Testis (tissue), 3 donors: ENCODE data around the gene ADGRA1. TPM values are rescaled to one million over a fixed set of nuclear protein-coding genes. Genes with fewer than 3 reads are reported as not detected.

Source experiments
- DNase-seq: peaks from one replicate; pipeline ENCODE4 v3.0.0-alpha.2; 2019
- H3K27ac ChIP-seq, 2 donors: fragments of 200-600 bp; sonication (generic); one replicate each; pipeline ENCODE4 v1.5.1; 2019
- H3K27me3 ChIP-seq: fragments of 200-600 bp; sonication (generic); one replicate; pipeline ENCODE4 v1.5.1; 2019
- H3K36me3 ChIP-seq: fragments of 200-600 bp; sonication (generic); one replicate; pipeline ENCODE4 v1.5.1; 2017; ENCODE audit warnings: low read depth; ENCODE audit errors: missing control alignments
- H3K4me1 ChIP-seq: fragments of 200-600 bp; sonication (generic); one replicate; pipeline ENCODE4 v1.5.1; 2019
- H3K4me3 ChIP-seq, 2 donors: fragments of 200-600 bp; sonication (generic); one replicate each; pipeline ENCODE4 v1.5.1; 2017 to 2019
- H3K9me3 ChIP-seq: fragments of 200-600 bp; sonication (generic); one replicate; pipeline ENCODE4 v1.5.1; 2017
- CTCF ChIP-seq, 3 experiments: fragments of 450-650 bp in 2 of 3; fragments of 200-600 bp in 1 of 3; sonication (generic) in 1 of 3; IDR thresholded peaks; one replicate each; pipeline ENCODE4 v1.5.1; 2016 to 2019; ENCODE audit warnings: antibody characterized with exemption in 3 of 3, mild to moderate bottlenecking in 2 of 3, moderate library complexity in 1 of 3
- POLR2A ChIP-seq: fragments of 450-650 bp; IDR thresholded peaks from one replicate; pipeline ENCODE4 v1.6.1; 2017; ENCODE audit warnings: antibody characterized with exemption, mild to moderate bottlenecking, moderate library complexity
- WGBS, 2 donors: methylation state at CpG; one replicate each; pipeline ENCODE4 v1.1.5; 2018; 5-methylcytosine and 5-hydroxymethylcytosine counted together
- intact Hi-C: fragments of 100-400 bp; cut with DNase I; formaldehyde crosslinking; loops from one replicate; pipeline ENCODE4 v1.15.1; 2023; ENCODE audit warnings: low total_unique reads
- polyA plus RNA-seq: library from polyadenylated mRNA; stranded (reverse); fragments of 350-450 nt; fragmentation: Illumina TruSeq; extraction: RNeasy Lipid Tissue Mini Kit (QIAGEN cat#74804); gene quantifications from one replicate; pipeline ENCODE4 v1.2.3, GENCODE V29; 2014; ENCODE audit warnings: low read depth, low replicate concordance; ENCODE audit not compliant: insufficient read depth
- total RNA-seq, 2 donors: library from RNA; depleted of rRNA; stranded (reverse); fragments of >200 nt; gene quantifications; one replicate each; pipeline ENCODE4 v1.2.3, GENCODE V29; 2016

ADGRA1 gene
- total and polyA plus RNA-seq, 3 donors from 2014 or later = 0.95 to 1.4 (median 1.1) TPM

- no peaks in the 10 kb centered on the region for H3K4me1 ChIP-seq
- no peak overlapping the region for H3K4me3 ChIP-seq
- TF ChIP-seq CTCF (IDR thresholded peaks at IDR 0.05) (no peak), POLR2A (no peak)
- no peaks in the 10 kb centered on the region for H3K27me3 ChIP-seq
- H3K36me3 ChIP-seq = no peaks in the 10 kb centered on the region
- no peak for DNase-seq
- H3K27ac ChIP-seq = no peak overlapping the region
- no peaks in the 10 kb centered on the region for H3K9me3 ChIP-seq
- WGBS, 2 donors = 50 to 57% methylated on average over 2 of the region's 2 CpGs
- intact Hi-C loops = no loop called here
Measured at GRCh38 chr10:133055470-133055869, 32.3 kb upstream of the ADGRA1 start.

GRCh38 chr10:133056001-133056400 lies 31.7 kb upstream of the ADGRA1 start:
- Histone ChIP-seq H3K4me1 (no peaks in the 10 kb centered on the region), H3K9me3 (no peaks in the 10 kb centered on the region), H3K27me3 (no peaks in the 10 kb centered on the region), H3K4me3 (no peak overlapping the region), H3K27ac (no peak overlapping the region), H3K36me3 (no peaks in the 10 kb centered on the region)
- intact Hi-C loops = no loop called here
- no peak for TF ChIP-seq POLR2A
- no peak for DNase-seq
- WGBS, 2 donors = 91 to 92% methylated on average over 8 to 13 of the region's 13 CpGs

GRCh38 chr10:133056651-133057178 lies 31.0 kb upstream of the ADGRA1 start:
- no peak overlapping the region for H3K27ac ChIP-seq
- TF ChIP-seq POLR2A = no peak
- TF ChIP-seq CTCF (IDR thresholded peaks at IDR 0.05) = no peak
- WGBS, 2 donors = 56 to 72% methylated on average over 8 to 19 of the region's 19 CpGs
- H3K36me3 ChIP-seq = no peaks in the 10 kb centered on the region
- H3K4me3 ChIP-seq = no peak overlapping the region
- no peaks in the 10 kb centered on the region for H3K27me3 ChIP-seq
- DNase-seq = no peak
- intact Hi-C loops = no loop called here
- H3K9me3 ChIP-seq = no peaks in the 10 kb centered on the region
- H3K4me1 ChIP-seq = no peaks in the 10 kb centered on the region

- no peak for TF ChIP-seq CTCF (IDR thresholded peaks at IDR 0.05)
- no peak for TF ChIP-seq POLR2A
- no peak overlapping the region for H3K27ac ChIP-seq
- H3K9me3 ChIP-seq = no peaks in the 10 kb centered on the region
- no peak for DNase-seq
- H3K27me3 ChIP-seq = no peaks in the 10 kb centered on the region
- H3K36me3 ChIP-seq = no peaks in the 10 kb centered on the region
- H3K4me1 ChIP-seq = no peaks in the 10 kb centered on the region
- WGBS, 2 donors = 48 to 65% methylated on average over 12 to 13 of the region's 13 CpGs
- H3K4me3 ChIP-seq = no peak overlapping the region
- intact Hi-C loops = no loop called here
Measured at GRCh38 chr10:133058331-133059092, 29.2 kb upstream of the ADGRA1 start.

- Histone ChIP-seq H3K9me3 (no peaks in the 10 kb centered on the region), H3K27ac (no peak overlapping the region), H3K4me3 (no peak overlapping the region), H3K27me3 (no peaks in the 10 kb centered on the region), H3K36me3 (no peaks in the 10 kb centered on the region), H3K4me1 (no peaks in the 10 kb centered on the region)
- no peak for DNase-seq
- intact Hi-C loops = no loop called here
- 85 to 91% methylated on average over 7 of the region's 7 CpGs for WGBS, 2 donors
- TF ChIP-seq POLR2A = no peak
- TF ChIP-seq CTCF (IDR thresholded peaks at IDR 0.05) = no peak
Measured at GRCh38 chr10:133059093-133059470, 28.6 kb upstream of the ADGRA1 start.
